HPDE6-E6E7 (cell line): Measurements from ENCODE around the gene S1PR3.

ENCODE experiments used
- DNase-seq: peaks from one replicate; pipeline ENCODE4 v3.0.0; 2011; ENCODE audit warnings: missing footprints; ENCODE audit errors: extremely low spot score

Gene S1PR3

GRCh38 chr9:88993327-88993726 is 2.1 kb downstream of the S1PR3 start:
- no peak for DNase-seq

- no peak for DNase-seq
These were observed 2.7 kb downstream of the S1PR3 start for GRCh38 chr9:88993871-88994460.

GRCh38 chr9:88994469-88995199 is 3.4 kb downstream of the S1PR3 start:
- DNase-seq: no peak

DNA sequence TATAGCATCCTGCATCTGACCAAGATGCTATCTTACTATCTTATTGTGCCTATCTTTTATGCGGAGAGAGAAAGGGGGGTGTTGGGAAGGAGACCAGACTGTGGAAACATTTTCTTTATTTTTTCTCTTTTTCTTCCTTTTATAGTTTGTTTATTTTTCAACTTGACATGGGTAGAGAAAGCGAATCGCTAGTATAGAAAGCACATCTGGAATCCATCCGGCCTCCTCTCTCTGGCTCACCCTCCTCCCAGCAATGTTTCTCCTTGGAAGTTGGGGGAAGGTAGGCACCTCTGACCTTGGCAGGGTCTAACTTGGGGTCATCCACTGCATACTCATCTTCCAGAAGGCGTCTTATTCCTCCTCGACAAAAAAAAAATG is 3.9 kb downstream of the S1PR3 start:
- DNase-seq: no peak

- DNase-seq: no peak
These were observed 4.4 kb downstream of the S1PR3 start for GRCh38 chr9:88995627-88996026.

DNA sequence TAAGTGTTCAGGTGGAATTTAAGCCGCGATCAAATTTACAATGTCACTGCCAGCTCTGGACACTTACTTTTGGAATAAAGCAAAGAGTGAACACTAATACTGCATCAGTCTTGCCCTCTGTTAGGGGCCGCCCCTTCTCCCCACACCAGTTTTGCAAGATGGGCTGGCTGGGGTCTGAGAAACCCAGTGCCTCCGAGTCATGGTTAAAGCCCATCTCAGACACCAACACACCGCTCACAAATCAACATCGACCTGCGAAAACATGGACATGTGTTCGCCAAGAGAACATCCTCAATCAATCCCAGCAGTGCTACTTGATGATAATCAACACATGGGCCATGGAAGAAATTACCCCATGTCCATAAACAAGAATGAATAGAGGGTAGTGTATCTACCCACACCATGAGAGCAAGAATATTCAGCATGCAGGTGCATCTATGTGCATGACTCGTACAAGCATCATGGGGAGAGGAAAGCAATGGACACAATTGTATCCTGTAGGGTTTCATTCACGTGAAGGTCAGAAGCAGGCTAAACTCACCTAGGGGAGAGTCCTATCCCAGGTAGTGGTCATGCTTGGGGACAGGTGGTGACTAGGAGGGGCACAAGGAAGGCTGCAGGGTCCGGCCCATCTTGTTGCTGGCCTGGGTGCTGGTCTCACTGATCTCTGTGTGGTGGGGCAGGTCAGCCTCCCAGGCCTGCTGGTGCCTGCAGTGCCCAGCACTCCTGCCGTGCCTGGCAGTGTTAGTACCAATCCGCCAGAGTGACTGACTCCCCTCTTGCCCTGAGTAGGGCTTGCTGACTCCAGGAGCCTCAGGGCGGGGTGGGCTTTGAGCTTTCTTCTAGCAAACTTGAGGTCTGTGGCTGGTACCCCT is 5.0 kb downstream of the S1PR3 start:
- DNase-seq: no peak

DNA sequence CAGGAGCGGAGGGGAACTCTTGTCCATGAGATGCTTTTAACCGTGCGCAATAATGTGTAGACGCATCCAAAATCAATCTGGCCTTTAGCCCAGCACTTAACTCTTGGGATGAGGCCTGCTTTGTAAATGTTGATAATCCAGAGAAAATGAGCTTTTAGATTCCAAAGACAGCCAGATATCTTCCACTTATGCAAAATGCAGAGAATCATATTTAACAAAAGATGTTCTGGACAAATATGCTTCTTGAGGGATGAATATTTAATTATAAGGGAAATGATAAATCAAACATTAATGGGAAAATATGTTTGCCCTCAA is 5.6 kb downstream of the S1PR3 start:
- DNase-seq: no peak

- DNase-seq: no peak
These were observed 6.4 kb downstream of the S1PR3 start for GRCh38 chr9:88997646-88998045.

- DNase-seq: no peak
These were observed 7.2 kb downstream of the S1PR3 start for GRCh38 chr9:88998503-88998902.

DNA sequence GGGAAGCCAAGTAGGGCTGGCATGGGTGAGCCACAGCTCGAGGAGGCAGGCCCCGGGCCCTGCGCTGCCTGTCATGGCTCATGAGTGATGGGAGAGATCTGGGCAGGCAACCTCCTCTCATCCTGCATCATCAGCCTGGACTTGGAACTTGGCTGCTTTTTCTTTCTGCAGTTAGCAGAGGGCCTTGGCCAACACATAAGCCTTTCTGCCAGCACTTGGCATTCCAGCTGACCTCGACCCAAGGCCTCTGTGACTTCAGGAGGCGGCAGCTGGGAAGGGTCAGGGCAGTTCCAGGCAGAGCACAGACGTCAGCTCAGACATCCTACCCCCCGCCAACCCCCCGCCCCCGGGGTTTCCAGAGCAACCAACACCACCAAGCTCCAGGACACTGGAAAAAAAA is 7.6 kb downstream of the S1PR3 start:
- DNase-seq: no peak

DNA sequence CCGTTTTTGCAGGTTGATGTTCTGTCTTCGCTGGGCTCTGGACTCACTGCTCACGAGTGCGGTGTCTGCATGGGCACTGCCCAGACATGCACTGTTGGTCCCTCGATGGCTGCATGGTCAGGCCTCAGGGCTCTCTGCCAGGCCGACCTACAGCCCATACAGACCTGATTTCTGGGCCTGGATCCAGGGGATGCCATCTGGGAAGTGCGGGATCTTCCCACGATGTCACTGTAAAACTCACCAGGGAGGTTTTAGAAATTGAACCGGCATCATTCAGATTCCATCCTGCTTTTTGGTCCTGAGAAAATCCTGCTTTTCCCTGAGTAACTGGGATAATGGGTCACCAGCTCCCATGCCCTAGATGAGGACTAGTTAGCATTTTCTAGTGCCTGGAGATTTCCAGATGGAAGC is 9.1 kb downstream of the S1PR3 start:
- no peak for DNase-seq

DNA sequence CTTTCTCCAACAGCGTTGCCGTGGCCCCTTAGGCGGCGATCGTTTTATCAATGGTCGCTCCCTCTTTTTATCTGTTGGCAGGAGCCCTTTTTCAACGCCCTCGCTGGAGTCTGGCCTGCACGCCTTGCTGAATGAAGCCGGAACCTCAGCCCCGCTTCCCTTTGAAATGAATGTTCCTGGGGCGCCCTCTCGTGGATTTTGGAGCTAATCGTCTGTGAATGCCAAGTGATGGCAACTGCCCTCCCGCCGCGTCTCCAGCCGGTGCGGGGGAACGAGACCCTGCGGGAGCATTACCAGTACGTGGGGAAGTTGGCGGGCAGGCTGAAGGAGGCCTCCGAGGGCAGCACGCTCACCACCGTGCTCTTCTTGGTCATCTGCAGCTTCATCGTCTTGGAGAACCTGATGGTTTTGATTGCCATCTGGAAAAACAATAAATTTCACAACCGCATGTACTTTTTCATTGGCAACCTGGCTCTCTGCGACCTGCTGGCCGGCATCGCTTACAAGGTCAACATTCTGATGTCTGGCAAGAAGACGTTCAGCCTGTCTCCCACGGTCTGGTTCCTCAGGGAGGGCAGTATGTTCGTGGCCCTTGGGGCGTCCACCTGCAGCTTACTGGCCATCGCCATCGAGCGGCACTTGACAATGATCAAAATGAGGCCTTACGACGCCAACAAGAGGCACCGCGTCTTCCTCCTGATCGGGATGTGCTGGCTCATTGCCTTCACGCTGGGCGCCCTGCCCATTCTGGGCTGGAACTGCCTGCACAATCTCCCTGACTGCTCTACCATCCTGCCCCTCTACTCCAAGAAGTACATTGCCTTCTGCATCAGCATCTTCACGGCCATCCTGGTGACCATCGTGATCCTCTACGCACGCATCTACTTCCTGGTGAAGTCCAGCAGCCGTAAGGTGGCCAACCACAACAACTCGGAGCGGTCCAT is 10.0 kb downstream of the S1PR3 start:
- peak; percentile 74 for DNase-seq

DNA sequence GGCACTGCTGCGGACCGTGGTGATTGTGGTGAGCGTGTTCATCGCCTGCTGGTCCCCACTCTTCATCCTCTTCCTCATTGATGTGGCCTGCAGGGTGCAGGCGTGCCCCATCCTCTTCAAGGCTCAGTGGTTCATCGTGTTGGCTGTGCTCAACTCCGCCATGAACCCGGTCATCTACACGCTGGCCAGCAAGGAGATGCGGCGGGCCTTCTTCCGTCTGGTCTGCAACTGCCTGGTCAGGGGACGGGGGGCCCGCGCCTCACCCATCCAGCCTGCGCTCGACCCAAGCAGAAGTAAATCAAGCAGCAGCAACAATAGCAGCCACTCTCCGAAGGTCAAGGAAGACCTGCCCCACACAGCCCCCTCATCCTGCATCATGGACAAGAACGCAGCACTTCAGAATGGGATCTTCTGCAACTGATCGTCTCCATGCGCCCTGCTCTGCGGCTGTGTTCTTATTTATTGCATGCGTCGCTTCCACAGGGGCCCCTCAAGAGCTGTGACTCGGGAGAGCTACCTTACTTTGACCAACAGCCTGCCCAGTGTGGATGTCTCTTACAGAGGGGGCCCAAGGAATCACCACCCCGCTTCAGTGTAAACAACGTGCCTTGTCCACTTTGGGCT is 10.8 kb downstream of the S1PR3 start:
- DNase-seq: no peak

DNA sequence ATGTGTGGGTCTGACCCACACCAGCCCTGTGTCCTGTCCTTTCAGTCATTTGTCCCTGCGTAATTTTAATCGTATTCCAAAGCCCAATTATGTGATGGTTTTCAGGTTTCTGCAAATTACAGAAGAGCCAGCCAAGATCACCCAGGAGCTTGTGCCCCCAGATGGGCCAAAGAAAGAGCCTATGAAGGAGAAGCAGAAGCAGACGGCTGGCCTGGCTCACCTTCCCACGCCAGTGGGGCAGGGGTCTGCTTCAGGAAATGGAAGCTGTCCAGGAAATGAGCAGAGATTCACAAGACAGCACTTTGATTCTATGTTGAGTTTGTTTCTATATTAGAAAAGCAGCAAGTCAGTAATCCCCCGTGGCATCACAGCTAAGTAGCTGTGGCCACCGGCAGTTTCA is 11.7 kb downstream of the S1PR3 start:
- no peak for DNase-seq

- no peak for DNase-seq
These were observed 14.1 kb downstream of the S1PR3 start for GRCh38 chr9:89005323-89005722.

- no peak for DNase-seq
These were observed 15.0 kb downstream of the S1PR3 start for GRCh38 chr9:89006267-89006666.

DNA sequence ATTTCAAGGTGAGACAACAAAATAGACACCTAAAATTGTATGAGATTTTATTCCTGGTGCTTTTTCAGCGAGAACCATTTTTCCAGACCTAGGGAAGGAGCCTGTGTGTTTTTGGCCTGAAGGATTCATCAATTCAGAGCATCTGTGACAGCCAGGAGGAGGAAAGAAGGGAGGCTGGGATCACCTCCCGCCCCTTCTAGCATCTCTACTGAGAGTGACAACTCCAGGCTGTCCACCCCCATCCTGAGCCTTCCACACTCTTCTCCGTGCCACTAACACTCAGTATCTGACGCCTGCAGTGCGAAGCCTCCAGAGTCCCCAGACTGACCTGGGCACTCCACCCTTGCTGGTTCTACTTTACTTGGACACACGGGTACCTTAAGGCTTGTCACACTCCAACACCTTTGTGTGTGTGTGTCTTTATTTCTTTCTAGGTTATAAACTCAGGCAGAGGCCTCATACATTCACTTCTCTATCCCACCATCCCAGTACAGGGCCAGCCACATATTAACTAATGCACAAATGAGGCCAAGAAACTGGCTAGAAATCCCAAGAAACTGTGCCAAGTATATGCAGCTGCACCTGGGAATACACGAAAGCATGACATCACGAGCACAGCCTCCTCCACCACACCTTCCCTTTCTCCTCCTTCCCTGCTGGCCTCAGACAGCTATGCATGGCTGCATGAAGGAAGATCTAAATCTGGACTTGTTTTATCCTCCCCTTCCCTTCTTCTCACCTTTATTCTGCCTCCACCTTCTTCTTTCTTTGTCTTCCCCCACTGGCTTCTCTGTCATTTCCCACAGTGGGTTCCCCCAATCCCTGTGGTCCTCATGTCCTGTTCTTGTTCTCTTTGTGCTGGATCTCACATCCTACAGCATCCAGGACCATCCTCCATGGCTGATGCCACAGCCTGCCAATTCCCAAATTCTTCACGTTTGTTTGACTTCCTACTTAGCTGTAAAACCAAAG is 16.0 kb downstream of the S1PR3 start:
- no peak for DNase-seq

DNA sequence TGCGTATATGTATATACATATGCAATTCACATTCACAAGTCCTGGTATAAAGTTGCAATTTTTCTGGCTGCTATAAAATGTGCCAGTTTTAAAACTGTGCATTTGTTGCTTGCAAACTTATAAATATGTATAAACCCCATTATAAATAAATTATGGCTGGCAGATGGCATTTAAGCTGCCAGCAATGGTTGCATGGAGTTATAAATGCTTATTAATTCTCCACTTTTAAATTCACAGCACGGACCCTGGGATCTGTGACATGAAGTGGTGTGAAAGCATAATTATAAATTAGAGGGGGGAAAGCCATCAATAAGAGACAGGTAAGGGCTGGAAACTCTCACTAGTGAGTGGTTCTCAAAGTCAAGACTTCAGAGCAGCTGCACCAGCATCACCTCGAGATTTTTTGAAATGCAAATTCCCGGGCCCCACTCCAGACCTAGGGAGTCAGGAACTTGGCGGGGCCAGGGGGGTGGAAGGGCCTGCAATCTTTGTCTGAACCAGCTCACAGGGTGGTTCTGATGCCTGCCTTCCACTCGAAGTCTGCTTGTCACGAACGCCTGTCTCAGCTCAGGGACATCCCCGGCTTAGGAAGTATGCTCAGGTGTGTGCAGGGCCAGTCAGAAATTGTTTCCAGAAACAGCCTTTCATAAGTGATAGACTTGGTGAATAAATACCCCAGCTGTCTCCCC is 16.9 kb downstream of the S1PR3 start:
- no peak for DNase-seq

DNA sequence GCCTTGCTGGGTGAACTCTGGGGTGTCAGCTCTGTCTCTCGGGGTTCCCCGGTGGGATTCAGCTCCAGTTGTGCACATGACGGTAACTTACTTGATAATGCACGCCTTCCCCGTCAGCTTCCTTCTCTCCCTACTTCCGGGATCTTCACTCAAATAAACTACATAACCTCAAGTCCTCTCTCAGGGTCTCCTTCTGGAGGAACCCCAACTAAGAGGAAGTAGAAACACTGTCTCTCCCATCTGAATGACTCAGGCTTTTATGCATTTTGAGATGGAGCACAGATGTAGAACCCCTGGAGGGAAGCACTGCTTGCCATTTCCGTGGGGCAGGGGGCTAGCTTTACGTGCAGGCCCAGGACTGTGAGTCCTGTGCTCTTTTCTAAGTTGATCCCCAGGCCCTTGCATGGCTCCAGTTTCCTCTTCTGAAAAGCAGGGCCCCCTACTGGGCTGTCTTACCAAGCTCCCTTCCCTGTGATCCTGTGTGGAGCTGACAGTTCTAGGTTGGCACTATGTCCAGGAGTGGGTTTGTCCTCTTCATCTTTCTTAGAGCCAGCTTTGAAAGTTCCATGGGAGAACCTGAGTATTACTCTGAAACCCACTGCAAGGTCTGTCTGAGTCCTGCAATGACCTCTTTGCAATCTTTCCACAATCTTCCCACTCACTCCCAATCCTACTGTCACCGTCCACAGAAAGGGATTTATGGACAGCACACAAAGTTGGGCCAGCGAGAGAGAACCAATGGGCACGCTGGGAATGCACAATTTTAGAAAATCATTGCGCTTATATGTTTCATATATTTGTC is 17.7 kb downstream of the S1PR3 start:
- no peak for DNase-seq
